Skin epidermis (tissue), 12 donors: ENCODE measurements around the gene PPP1R37.

ENCODE experiments used
- H3K27ac ChIP-seq, 21 experiments: fragments of 200-600 bp; sonication (generic) in 11 of 21; one replicate each; pipeline ENCODE4 v1.5.0; 2020; ENCODE audit warnings: mild to moderate bottlenecking in 3 of 21, inconsistent platforms in 2 of 21, moderate library complexity in 2 of 21
- H3K4me3 ChIP-seq, 7 experiments: fragments of 200-600 bp; sonication (generic) in 2 of 7; one replicate each; pipeline ENCODE4 v1.5.0; 2020; ENCODE audit warnings: inconsistent platforms in 2 of 7, mild to moderate bottlenecking in 2 of 7, moderate library complexity in 1 of 7

PPP1R37 gene, protein sequence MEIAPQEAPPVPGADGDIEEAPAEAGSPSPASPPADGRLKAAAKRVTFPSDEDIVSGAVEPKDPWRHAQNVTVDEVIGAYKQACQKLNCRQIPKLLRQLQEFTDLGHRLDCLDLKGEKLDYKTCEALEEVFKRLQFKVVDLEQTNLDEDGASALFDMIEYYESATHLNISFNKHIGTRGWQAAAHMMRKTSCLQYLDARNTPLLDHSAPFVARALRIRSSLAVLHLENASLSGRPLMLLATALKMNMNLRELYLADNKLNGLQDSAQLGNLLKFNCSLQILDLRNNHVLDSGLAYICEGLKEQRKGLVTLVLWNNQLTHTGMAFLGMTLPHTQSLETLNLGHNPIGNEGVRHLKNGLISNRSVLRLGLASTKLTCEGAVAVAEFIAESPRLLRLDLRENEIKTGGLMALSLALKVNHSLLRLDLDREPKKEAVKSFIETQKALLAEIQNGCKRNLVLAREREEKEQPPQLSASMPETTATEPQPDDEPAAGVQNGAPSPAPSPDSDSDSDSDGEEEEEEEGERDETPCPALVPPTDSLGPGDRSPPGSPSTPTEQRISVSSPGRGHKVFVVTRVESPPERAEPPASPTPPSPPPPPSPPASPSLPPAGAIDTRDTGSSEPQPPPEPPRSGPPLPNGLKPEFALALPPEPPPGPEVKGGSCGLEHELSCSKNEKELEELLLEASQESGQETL

DNA sequence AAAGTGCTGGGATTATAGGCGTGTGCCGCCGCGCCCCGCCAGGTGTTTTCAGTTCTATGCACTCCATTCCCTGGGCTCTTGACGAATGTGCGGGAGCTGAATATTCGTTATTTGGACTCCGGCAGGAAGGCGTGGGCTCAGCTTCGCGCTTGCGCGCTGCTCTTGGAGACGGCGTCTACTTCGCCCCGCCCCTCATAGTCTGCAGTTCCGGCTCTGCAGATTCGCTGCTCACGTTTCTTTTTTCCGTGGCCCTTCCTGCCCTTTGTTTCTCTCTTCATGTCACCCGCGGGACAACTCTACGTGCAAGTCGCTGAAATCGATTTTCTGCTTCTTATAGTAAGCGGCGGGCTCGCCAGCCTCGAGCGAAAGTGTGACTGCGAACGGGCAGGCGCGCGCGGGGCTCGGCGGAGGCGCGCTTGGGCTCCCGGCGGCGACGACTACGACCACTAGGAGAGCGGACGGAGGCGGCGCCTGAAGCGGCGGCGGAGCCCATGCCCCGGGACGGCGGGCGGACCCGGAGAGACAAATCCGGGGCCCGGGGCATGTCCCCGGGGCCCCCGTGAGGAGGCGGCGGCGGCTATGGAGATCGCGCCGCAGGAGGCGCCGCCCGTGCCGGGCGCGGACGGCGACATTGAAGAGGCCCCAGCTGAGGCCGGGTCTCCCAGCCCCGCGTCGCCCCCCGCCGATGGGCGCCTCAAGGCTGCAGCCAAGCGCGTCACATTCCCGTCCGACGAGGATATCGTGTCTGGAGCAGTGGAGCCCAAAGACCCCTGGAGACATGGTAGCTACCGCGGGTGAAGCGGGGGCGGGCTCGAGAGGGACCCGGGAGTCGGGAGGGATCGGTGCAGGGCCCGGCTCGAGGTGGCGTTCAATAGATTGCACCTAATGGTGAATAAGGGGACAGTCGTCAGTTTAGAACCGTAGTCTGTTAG is at the start of gene PPP1R37:
TSS of gene PPP1R37 (plus strand) at position 433 of the 932 bp plus-strand sequence. CDS start at position 580, 147 bp downstream.
- peak within 1 kb of the TSS; percentile 54 to 98 (median 95) for H3K27ac ChIP-seq
- peak within 1 kb of the TSS; percentile 65 to 100 (median 83) for H3K4me3 ChIP-seq

DNA sequence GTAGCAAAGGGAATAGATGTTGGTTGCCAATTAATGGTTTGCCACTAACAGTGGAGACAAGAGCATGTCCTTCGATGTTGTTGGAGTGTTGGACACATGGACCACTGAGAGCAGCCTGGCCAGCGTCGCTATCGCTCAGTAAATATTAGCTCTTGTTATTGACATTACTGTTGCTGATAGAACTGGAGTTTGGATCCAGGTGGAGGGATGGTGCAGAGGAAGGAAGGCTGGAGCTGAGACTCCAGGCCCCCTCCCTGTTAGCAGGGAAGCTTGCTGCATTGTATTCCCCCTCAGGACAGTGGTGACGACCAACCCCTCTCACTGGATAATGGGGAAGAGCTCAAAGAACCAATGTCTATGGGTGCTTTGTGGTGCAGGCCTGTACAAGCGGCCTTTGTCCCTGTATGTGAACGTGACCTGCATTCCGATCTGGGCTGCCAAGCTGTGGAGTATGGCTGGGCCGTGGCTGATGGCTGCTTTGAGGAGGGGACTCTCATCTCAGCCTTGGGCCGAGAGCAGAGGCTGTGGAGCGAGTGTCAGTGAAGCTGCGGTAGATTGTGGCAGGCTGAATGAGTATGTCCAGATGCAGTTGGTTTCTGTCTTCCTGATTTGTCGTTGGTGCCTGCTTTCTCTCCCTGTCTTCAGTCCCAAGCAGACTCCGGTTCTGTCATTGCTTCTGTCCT is 47.2 kb upstream of the PPP1R37 start:
- peak overlapping the region in 4 of 21 experiments; percentile 7 to 26 (median 14) for H3K27ac ChIP-seq
- no peak overlapping the region for H3K4me3 ChIP-seq

DNA sequence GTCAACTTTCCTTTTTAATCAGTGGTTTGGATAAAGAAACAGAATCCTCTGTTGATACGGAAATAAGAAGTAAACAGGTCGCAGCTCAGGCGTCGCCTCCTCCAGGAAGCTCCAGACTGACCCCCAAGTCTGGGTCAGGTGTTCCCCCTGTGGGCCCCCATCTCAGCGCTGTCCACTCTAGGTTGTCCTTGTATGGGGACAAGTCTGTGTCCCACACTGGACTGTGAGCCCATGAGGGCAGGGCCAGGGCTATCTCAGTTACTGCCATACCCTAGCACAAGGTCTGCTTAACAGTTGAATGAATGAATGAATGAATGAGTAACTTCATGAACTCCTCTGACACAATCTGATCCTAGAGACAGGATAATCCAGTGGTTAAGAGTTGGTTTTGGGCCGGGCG is 46.6 kb upstream of the PPP1R37 start:
- Histone ChIP-seq H3K4me3 (no peak overlapping the region), H3K27ac (peak overlapping the region in 3 of 21 experiments; percentile 7 to 21 (median 8))

DNA sequence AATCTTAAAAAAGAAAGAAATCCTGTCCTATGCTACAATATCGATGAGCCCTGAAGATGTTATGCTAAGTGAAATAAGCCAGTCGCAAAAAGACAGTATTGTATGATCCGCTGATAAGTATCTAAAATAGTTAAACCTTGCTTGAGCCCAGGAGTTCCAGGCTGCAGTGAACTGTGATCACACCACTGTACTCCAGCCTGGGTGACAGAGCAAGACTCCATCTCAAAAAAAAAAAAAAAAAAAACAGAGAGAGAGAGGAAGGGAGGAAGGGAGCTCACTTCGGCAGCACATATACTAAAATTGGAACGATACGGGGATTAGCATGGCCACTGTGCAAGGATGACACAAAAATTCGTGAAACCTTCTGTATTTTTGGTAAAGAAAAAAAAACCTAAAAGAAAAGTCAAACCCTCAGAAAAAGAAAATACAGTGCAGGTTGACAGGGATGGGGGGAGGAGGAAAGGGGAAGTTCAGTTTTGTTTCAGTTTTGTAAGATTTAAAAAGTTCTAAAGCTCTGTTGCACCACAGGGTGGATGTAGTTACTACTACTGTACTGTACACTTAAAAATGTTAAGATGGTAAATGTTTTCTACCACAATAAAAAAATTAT is 45.7 kb upstream of the PPP1R37 start:
- no peak overlapping the region for H3K4me3 ChIP-seq
- peak overlapping the region in 5 of 21 experiments; percentile 3 to 55 (median 13) for H3K27ac ChIP-seq

DNA sequence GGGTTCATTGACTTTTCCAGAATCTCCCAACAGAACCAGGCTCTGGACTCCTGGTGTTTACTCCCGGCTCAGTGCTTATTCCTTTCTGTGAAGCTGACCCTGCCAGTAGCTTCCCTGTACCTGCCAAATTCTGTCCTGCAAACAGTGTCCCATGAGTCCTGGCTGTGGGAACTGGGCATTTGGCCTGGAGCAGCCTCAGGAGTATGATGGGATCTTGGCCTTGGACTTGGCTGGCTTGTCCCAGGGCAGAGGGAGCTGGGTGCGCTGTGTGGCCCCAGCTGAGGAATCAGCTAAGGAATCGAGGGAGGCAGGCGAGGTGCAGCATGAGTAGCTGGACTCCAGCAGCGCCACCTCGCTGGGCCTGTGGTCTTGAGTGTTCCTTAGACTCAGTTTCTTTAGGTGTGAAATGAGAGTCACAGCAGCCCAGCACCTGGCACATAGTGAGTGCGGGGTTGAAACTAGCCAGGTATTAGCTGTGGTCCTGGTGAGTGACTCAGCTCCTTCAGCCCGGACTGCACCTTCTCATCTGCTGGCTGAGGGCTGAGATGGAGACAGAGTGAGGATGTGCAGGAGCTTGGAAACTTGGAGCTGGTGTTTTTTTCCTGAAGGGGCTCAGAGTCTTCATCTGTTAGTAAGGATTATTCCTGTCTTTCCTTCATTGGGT is 43.8 kb upstream of the PPP1R37 start:
- H3K27ac ChIP-seq = peak overlapping the region in 2 of 21 experiments; percentile 24 to 34
- no peak overlapping the region for H3K4me3 ChIP-seq

DNA sequence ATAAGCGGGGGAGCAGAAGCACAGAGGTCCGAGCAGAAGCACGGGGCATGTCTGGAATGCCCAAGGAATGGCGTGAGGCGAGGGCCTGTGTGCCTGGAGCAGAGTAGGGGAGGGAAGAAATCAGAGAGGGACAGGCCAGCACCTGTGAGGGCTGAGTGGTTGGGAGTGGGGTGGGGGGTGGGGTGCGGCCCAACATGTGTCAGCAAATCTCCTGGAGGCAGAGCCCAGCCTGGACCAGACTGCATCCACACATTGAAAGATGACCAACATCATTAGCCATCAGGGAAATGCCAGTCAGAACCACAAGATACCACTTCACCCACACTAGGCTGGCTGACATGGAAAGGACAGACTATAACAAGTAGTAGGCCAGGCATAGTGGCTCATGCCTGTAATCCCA is 42.9 kb upstream of the PPP1R37 start:
- Histone ChIP-seq H3K4me3 (no peak overlapping the region), H3K27ac (peak overlapping the region in 2 of 21 experiments; percentile 24 to 34)

DNA sequence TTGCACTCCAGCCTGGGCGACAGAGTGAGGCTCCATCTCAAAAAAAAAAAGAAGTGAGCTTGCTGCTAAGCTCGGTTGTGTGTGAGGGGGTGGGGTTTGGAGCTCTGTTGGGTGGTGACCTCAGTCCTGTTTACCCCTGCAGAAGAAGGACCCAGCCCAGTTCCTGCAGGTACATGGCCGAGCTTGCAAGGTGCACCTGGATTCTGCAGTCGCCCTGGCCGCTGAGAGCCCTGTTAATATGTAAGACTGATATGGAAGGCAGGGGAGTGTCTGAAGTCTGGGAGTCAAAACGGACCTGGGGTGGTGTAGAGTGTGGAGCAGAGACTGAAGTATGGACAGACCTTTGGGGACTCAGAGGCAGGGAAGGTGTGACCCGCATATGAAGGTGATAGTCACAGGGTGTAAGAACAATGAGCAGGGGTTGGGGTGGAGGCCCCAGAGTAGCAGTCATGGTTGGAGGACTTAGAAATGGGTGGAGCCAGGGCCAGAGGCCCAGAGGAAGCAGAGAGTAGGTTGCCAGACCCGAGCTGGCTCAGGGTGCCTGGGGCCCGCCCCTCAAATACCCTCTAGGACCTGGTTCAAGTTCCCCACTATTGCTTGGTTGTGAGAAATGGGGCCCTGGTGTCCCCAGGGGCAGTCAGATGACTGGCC is 40.9 kb upstream of the PPP1R37 start:
- peak overlapping the region in 12 of 21 experiments; percentile 5 to 71 (median 30) for H3K27ac ChIP-seq
- no peak overlapping the region for H3K4me3 ChIP-seq

DNA sequence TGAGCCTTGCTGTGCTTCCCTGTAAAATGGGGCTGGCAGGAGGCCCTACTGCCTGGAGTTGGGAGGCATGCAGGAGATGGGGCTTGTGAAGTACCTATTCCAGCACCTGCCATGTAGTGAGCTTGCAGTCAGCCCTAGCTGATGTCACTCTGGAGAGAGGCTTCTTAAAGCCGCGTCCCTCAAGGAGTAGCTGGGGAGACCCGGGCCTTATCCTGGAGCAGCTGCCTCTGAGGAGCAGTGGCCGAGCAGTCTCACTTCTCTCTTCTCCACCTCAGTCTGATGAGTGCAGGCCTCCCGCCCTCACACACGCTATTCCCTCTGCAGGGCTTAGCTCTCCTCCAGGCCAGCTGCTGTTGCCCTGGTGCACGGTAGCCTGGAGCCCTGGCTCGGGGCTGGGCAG is 36.1 kb upstream of the PPP1R37 start:
- peak overlapping the region in 1 of 21 experiments; percentile 9 for H3K27ac ChIP-seq
- no peak overlapping the region for H3K4me3 ChIP-seq

DNA sequence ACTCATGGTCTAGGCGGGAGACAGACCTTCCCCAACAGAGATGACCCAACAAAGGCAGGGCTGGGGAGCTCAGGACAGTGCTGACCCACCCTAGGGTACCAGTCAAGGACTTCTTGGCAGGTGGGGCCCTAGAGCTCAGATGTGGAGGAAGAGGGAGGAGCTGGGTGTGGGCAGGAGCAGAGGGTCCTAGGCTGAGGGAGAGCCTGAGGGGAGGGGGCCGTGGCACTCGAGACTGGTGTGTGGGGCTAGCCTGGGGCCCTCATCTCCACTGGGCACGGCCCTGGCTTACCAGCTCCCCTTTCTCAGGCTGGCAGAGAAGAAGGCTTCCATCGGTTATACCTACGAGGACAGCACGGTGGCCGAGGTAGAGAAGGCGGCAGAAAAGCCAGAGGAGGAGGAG is 35.5 kb upstream of the PPP1R37 start:
- Histone ChIP-seq H3K27ac (peak overlapping the region in 2 of 21 experiments; percentile 2 to 9), H3K4me3 (no peak overlapping the region)

DNA sequence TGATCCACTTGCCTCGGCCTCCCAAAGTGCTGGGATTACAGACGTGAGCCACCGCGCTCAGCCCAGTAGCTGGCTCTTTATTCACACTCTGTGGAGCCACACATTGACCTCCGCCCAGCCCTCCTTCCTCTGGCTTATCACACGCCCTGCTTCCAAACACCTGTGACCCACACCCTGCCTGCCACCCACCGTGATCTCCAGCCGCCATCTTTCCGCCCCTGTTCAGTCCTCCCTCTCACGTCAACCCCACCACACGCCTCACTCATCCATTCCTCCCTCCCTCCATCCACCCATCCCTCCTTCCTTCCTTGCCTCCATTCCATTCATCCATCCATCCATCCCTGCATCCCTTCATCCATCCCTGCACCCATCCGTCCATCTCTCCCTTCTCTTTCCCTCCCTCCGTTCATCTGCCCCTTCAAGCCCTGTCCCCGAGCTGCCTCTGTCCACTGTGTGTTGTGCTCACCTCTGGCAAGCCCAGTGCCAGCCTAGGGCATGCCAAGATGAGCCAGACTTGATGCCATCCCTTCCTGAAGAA is 34.3 kb upstream of the PPP1R37 start:
- Histone ChIP-seq H3K4me3 (no peak overlapping the region), H3K27ac (no peak overlapping the region)

DNA sequence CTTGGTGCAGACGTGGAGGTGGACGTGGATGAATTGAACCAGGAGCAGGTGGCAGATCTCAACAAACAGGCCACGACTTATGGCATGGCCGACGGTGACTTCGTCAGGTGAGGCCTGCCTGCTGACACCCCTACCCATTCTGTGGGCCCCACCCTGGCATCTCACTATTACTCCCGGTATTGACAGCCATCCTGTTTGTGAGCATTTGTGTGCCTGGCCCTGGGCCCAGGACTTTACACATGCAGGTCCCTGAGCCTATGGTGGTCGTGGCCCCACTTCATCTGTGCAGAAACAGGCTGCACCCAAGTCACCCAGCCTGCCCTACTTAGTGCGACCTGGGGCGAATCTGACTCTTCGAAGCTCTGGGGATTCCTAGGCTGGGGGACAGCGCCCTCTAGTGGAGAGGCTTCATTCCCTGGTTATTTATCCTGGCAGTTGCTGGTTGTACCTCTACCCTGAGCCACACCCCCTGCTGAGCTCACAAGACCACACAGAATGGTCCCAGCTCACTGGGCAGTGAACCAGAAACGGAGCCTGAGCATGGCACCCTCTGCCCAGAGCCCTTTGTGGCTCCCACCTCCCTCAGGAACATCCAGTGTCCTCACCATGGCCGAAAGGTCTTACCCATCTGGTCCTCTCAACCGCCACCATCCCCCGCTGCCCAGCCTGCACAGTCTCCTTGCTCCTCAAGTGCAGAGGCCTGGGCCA is 33.6 kb upstream of the PPP1R37 start:
- Histone ChIP-seq H3K4me3 (no peak overlapping the region), H3K27ac (no peak overlapping the region)

DNA sequence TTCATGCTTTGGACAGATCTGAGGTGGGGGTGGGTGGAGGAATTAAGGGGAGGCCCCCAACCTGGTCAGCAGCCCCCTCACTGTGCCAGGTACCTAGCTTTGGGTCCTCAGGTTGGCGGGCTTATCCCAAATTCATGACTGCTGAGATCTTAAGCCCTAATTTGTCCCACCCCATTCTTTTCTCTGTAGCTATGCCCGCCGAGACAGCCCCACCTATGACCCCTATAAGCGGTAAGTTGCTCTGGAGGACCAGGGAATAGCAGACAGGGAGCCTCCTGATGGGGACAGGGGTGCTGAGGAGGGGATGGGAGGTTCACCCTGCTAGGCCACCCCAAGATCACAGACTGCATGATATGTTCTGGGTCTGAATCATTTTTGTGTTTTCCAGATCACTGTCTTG is 31.0 kb upstream of the PPP1R37 start:
- no peak overlapping the region for H3K4me3 ChIP-seq

DNA sequence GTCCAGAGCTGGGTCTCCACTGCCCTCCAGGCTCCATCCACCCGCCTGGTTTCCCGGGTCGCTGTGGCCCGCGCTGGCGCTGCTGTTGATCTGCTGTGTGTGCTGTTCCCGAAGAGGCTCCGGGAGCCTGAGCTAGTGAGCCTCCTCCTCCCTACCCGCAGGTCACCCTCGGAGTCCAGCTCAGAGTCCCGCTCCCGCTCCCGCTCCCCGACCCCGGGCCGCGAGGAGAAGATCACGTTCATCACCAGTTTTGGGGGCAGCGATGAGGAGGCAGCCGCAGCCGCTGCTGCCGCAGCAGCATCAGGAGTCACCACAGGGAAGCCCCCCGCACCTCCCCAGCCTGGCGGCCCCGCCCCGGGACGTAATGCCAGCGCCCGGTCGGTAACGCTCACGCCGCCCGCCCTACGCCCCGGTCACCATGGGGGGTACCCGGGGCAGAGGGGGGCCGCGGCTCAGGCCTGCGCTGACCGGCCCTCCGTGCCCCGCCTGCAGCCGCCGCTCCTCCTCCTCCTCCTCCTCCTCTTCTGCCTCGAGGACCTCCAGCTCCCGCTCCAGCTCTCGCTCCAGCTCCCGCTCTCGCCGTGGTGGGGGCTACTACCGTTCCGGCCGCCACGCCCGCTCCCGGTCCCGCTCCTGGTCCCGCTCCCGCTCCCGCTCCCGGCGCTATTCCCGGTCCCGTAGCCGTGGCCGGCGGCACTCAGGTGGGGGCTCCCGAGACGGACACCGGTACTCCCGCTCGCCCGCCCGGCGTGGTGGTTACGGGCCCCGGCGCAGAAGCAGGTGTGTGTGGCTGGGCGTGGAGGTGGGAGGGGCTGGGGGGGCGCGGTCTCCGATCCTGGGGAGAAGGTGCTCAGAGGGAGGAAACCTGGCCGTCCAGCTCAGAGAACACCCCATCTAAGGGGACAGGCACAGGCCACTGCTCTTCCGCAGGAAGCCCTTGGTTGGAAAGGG is 28.9 kb upstream of the PPP1R37 start:
- no peak overlapping the region for H3K4me3 ChIP-seq
- H3K27ac ChIP-seq = no peak overlapping the region

More for the DNA sequence above, 31.0 kb upstream of the PPP1R37 start:
- H3K27ac ChIP-seq = no peak overlapping the region

DNA sequence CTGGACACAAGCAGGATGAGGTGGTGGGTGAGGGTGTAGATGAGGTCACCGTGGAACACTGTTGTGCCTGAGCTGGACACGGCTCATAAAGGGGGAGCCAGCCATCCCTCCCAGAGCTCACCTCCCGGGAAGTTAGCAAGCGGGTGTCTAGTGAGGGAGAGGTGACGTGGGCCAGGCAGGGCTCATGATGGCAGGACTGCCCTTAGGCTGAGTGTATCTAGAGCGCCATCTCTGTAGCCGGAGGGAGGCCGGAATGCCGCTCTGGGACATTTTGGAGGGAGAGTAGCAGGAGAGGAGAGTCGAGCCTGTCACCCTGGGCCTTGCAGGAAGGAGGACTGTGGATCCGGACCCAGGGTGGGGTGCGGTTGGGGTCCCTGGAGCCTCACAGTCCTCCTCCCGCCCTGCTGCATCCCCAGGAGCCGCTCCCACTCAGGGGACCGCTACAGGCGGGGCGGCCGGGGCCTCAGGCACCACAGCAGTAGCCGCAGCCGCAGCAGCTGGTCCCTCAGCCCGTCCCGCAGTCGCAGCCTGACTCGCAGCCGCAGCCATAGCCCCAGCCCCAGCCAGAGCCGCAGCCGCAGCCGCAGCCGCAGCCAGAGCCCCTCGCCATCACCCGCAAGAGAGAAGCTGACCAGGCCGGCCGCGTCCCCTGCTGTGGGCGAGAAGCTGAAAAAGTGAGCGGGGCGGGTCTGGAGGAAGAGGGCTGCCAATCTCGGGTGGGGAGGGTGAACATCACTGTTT is 25.9 kb upstream of the PPP1R37 start:
- Histone ChIP-seq H3K4me3 (no peak overlapping the region), H3K27ac (no peak overlapping the region)

DNA sequence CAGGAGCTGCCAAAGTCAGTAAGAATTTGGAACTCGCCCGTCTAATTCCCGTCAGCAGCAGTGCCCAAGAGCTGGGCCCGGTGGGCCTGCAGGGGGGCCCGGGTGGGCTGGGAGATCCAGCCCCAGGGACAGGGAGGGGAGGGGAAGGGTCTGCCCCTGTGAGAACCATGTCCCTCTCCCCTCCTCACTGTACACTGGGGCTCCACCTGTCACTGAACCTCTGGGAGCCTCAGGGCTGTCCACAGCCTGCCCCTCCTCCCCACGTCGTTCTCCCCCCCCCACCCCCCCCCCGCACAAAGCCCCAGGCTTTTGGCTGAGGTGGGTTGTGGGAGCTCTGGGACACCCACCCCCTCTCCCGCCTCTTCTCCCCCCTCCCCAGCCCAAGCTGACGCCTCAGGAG is 24.9 kb upstream of the PPP1R37 start:
- peak overlapping the region in 1 of 21 experiments; percentile 18 for H3K27ac ChIP-seq
- no peak overlapping the region for H3K4me3 ChIP-seq
